ENCODE data around the gene VPS37D.

- TF ChIP-seq, protein P1, sequence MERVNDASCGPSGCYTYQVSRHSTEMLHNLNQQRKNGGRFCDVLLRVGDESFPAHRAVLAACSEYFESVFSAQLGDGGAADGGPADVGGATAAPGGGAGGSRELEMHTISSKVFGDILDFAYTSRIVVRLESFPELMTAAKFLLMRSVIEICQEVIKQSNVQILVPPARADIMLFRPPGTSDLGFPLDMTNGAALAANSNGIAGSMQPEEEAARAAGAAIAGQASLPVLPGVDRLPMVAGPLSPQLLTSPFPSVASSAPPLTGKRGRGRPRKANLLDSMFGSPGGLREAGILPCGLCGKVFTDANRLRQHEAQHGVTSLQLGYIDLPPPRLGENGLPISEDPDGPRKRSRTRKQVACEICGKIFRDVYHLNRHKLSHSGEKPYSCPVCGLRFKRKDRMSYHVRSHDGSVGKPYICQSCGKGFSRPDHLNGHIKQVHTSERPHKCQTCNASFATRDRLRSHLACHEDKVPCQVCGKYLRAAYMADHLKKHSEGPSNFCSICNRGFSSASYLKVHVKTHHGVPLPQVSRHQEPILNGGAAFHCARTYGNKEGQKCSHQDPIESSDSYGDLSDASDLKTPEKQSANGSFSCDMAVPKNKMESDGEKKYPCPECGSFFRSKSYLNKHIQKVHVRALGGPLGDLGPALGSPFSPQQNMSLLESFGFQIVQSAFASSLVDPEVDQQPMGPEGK (CRISPR knock-in tag; IDR thresholded peaks at IDR 0.05; ENCODE audit: borderline replicate concordance) = peak; percentile 51; the same call in 1 of the 2 replicates
- no peak for TF ChIP-seq CSRNP3 (CRISPR knock-in tag; IDR thresholded peaks at IDR 0.05)
- TF ChIP-seq, protein P2, sequence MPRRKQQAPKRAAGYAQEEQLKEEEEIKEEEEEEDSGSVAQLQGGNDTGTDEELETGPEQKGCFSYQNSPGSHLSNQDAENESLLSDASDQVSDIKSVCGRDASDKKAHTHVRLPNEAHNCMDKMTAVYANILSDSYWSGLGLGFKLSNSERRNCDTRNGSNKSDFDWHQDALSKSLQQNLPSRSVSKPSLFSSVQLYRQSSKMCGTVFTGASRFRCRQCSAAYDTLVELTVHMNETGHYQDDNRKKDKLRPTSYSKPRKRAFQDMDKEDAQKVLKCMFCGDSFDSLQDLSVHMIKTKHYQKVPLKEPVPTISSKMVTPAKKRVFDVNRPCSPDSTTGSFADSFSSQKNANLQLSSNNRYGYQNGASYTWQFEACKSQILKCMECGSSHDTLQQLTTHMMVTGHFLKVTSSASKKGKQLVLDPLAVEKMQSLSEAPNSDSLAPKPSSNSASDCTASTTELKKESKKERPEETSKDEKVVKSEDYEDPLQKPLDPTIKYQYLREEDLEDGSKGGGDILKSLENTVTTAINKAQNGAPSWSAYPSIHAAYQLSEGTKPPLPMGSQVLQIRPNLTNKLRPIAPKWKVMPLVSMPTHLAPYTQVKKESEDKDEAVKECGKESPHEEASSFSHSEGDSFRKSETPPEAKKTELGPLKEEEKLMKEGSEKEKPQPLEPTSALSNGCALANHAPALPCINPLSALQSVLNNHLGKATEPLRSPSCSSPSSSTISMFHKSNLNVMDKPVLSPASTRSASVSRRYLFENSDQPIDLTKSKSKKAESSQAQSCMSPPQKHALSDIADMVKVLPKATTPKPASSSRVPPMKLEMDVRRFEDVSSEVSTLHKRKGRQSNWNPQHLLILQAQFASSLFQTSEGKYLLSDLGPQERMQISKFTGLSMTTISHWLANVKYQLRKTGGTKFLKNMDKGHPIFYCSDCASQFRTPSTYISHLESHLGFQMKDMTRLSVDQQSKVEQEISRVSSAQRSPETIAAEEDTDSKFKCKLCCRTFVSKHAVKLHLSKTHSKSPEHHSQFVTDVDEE (CRISPR knock-in tag; IDR thresholded peaks at IDR 0.05) = no peak
- no peak for TF ChIP-seq ZFP30 (CRISPR knock-in tag; IDR thresholded peaks at IDR 0.05)
- no peak for TF ChIP-seq RARB (CRISPR knock-in tag; IDR thresholded peaks at IDR 0.05)
These were observed 37.3 kb downstream of the VPS37D start for GRCh38 chr7:73704640-73705550.

Measured in SK-N-SH treated with all-trans-retinoic acid at 6 μM for 48 hours (cell line).